Lower lobe of right lung (tissue), 2 donors: ENCODE measurements around the gene SLC38A1. TPM values are rescaled to one million over a fixed set of nuclear protein-coding genes. Genes with fewer than 3 reads are reported as not detected.

Experiments used
- ATAC-seq, 2 donors: fragments of 200-7000 bp; cut with Tn5 transposase; one replicate each; pipeline ENCODE4 v1.9.1; 2020 to 2022; ENCODE audit warnings: mild to moderate bottlenecking in 2 of 2, moderate library complexity in 2 of 2
- DNase-seq: peaks from one replicate; pipeline ENCODE4 v3.0.0-alpha.2; 2020
- H3K27ac ChIP-seq: fragments of 200-600 bp; one replicate; pipeline ENCODE4 v1.8.0; 2022
- H3K27me3 ChIP-seq: fragments of 200-600 bp; one replicate; pipeline ENCODE4 v1.8.0; 2022; ENCODE audit warnings: low read depth
- H3K36me3 ChIP-seq: fragments of 200-600 bp; one replicate; pipeline ENCODE4 v1.8.0; 2022; ENCODE audit warnings: mild to moderate bottlenecking
- H3K4me1 ChIP-seq: fragments of 200-600 bp; one replicate; pipeline ENCODE4 v1.8.0; 2022
- H3K4me3 ChIP-seq: fragments of 200-600 bp; one replicate; pipeline ENCODE4 v1.8.0; 2022; ENCODE audit warnings: mild to moderate bottlenecking
- H3K9me3 ChIP-seq: fragments of 200-600 bp; one replicate; pipeline ENCODE4 v1.8.0; 2022
- intact Hi-C: fragments of 100-400 bp; cut with DNase I; formaldehyde crosslinking; loops from one replicate; pipeline ENCODE4 v1.11.0; 2022
- total RNA-seq: library from RNA; stranded (reverse); fragmentation: NEBNext Ultra II Directional; extraction: Animal tissue kit (Norgen Biotek cat#: 25700); gene quantifications from one replicate; pipeline ENCODE4 v1.2.1, GENCODE V29; 2021
- TF ChIP-seq, protein P1 (sequence below): fragments of 200-600 bp; IDR thresholded peaks from one replicate; pipeline ENCODE4 v1.8.0; 2022; ENCODE audit warnings: antibody characterized with exemption, mild to moderate bottlenecking
- donor health status: DM: no; HTN: yes; CAD: no; lungs with severe emphysema.

The SLC38A1 gene
- total RNA-seq, 1 donor from 2014 or later, result 45.8 TPM

DNA sequence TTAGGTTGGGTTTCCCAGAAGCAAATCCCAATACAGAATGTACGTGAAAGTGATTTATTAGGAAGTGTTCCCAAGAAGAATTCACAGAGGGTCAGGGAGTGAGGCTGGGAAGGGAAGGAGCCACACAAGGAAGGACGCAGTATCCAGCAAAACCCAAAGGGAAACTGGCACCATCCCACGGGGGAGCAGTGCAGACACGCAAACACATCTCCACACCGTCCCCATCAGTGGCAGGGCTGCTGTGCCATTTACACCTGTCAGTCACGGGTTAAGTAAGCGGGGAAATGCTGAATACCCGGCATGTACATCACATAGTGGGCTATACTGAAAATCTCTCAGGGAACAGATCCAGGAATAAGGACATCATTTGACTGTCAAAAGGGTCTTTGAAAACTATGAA is 93.9 kb downstream of the SLC38A1 start:
- ATAC-seq, result peak in 1 of 2 donors; percentile 38
- H3K36me3 ChIP-seq, result no peaks in the 10 kb centered on the region
- no peak overlapping the region for H3K4me3 ChIP-seq
- H3K27ac ChIP-seq, result no peak overlapping the region
- intact Hi-C loops, result no loop called here
- TF ChIP-seq, protein P1, sequence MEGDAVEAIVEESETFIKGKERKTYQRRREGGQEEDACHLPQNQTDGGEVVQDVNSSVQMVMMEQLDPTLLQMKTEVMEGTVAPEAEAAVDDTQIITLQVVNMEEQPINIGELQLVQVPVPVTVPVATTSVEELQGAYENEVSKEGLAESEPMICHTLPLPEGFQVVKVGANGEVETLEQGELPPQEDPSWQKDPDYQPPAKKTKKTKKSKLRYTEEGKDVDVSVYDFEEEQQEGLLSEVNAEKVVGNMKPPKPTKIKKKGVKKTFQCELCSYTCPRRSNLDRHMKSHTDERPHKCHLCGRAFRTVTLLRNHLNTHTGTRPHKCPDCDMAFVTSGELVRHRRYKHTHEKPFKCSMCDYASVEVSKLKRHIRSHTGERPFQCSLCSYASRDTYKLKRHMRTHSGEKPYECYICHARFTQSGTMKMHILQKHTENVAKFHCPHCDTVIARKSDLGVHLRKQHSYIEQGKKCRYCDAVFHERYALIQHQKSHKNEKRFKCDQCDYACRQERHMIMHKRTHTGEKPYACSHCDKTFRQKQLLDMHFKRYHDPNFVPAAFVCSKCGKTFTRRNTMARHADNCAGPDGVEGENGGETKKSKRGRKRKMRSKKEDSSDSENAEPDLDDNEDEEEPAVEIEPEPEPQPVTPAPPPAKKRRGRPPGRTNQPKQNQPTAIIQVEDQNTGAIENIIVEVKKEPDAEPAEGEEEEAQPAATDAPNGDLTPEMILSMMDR, result no peak
- no peaks in the 10 kb centered on the region for H3K27me3 ChIP-seq
- DNase-seq, result no peak
- H3K4me1 ChIP-seq, result no peaks in the 10 kb centered on the region
- H3K9me3 ChIP-seq, result no peaks in the 10 kb centered on the region

GRCh38 chr12:46174061-46174662 is 94.7 kb downstream of the SLC38A1 start:
- Histone ChIP-seq H3K27ac (no peak overlapping the region), H3K4me3 (no peak overlapping the region), H3K9me3 (no peaks in the 10 kb centered on the region), H3K27me3 (no peaks in the 10 kb centered on the region), H3K4me1 (no peaks in the 10 kb centered on the region), H3K36me3 (no peaks in the 10 kb centered on the region)
- intact Hi-C loops, result no loop called here
- ATAC-seq, result no peak
- DNase-seq, result no peak
- TF ChIP-seq, protein P1, result no peak

- no peak overlapping the region for H3K4me3 ChIP-seq
- H3K9me3 ChIP-seq, result no peaks in the 10 kb centered on the region
- no peak for DNase-seq
- H3K36me3 ChIP-seq, result no peaks in the 10 kb centered on the region
- no peak for ATAC-seq
- intact Hi-C loops, result no loop called here
- H3K27ac ChIP-seq, result no peak overlapping the region
- TF ChIP-seq, protein P1, result no peak
- H3K4me1 ChIP-seq, result no peaks in the 10 kb centered on the region
- no peaks in the 10 kb centered on the region for H3K27me3 ChIP-seq
Observed at GRCh38 chr12:46168426-46168825, 100.4 kb downstream of the SLC38A1 start.

- intact Hi-C loops, result no loop called here
- TF ChIP-seq, protein P1, result no peak
- Histone ChIP-seq H3K27me3 (no peaks in the 10 kb centered on the region), H3K9me3 (no peaks in the 10 kb centered on the region), H3K4me3 (no peak overlapping the region), H3K36me3 (no peaks in the 10 kb centered on the region), H3K4me1 (no peaks in the 10 kb centered on the region), H3K27ac (no peak overlapping the region)
- ATAC-seq, result no peak
- DNase-seq, result no peak
Observed at GRCh38 chr12:46167412-46167811, 101.4 kb downstream of the SLC38A1 start.

- no peaks in the 10 kb centered on the region for H3K9me3 ChIP-seq
- no peak overlapping the region for H3K27ac ChIP-seq
- DNase-seq (no peak), ATAC-seq (no peak)
- intact Hi-C loops, result no loop called here
- H3K4me1 ChIP-seq, result no peaks in the 10 kb centered on the region
- no peaks in the 10 kb centered on the region for H3K27me3 ChIP-seq
- TF ChIP-seq, protein P1, result no peak
- H3K4me3 ChIP-seq, result no peak overlapping the region
- H3K36me3 ChIP-seq, result no peaks in the 10 kb centered on the region
Observed at GRCh38 chr12:46165191-46165590, 103.7 kb downstream of the SLC38A1 start.
